ENCODE results near the gene SEMA6D. TPM values are rescaled to one million over a fixed set of nuclear protein-coding genes. Genes with fewer than 3 reads are reported as not detected.

Gene SEMA6D
- total RNA-seq, 4 donors from 2014 or later, result 3.2 to 14.2 (median 11.8) TPM

DNA sequence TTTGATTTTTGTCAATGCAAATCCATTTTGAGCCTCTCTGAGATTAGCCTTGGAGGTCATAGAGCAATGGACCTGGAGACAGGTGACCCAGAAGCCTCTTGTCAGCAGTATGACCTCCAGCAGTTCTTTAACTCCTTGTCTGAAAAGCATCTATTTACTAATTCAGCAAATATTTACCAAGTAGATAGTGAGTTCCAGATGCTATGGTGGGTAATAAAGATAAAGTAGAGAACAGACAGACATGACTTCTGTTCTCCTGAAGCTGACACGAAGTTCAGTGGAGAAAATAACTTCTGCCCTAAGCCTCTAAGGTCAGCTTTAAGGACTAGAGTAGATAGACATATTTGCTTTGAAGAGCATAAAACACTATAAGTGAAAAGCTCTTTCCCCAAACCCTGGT lies 26.6 kb downstream of the SEMA6D start:
- Histone ChIP-seq H3K27me3 (no peaks in the 10 kb centered on the region), H3K36me3 (peaks cover 0 to 9% of the 10 kb centered on the region in 2 donors), H3K4me1 (peaks cover 0 to under 1% (median 0%) of the 10 kb centered on the region in 3 donors), H3K27ac (no peak overlapping the region), H3K9me3 (no peaks in the 10 kb centered on the region), H3K4me3 (no peak overlapping the region)
- 58 to 100% methylated on average over 1 of the region's 1 CpG for WGBS, 2 donors (ENCODE audit: low coverage in 1 of 2)
- TF ChIP-seq POLR2A (IDR thresholded peaks at IDR 0.05), result no peak
- no peak for TF ChIP-seq POLR2AphosphoS5 (IDR thresholded peaks at IDR 0.05)
- TF ChIP-seq, protein P1, sequence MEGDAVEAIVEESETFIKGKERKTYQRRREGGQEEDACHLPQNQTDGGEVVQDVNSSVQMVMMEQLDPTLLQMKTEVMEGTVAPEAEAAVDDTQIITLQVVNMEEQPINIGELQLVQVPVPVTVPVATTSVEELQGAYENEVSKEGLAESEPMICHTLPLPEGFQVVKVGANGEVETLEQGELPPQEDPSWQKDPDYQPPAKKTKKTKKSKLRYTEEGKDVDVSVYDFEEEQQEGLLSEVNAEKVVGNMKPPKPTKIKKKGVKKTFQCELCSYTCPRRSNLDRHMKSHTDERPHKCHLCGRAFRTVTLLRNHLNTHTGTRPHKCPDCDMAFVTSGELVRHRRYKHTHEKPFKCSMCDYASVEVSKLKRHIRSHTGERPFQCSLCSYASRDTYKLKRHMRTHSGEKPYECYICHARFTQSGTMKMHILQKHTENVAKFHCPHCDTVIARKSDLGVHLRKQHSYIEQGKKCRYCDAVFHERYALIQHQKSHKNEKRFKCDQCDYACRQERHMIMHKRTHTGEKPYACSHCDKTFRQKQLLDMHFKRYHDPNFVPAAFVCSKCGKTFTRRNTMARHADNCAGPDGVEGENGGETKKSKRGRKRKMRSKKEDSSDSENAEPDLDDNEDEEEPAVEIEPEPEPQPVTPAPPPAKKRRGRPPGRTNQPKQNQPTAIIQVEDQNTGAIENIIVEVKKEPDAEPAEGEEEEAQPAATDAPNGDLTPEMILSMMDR (IDR thresholded peaks at IDR 0.05), result no peak
- no peak for TF ChIP-seq EP300 (IDR thresholded peaks at IDR 0.05)
- ATAC-seq, result no peak

DNA sequence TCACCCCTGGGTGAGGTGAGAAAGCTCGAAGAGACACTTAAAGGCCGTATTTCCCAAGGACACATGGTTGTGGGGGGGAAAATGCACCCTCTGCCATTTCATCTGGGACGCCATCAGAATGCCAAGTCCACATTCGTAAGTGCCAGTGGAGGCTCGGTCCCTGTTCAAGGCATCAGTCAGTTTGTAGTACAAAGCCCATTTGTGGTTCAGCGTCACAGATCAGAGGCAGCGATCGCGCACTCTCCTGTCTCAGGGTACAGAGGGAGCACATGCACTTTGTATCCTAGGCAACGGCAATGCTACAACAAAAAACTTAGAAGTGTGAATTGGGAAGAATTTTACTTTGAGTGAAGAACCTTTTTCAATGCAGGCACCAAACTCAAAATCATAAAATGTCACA lies 27.2 kb downstream of the SEMA6D start:
- H3K27ac ChIP-seq, result no peak overlapping the region
- H3K4me3 ChIP-seq, result no peak overlapping the region
- no peaks in the 10 kb centered on the region for H3K27me3 ChIP-seq
- no peaks in the 10 kb centered on the region for H3K4me1 ChIP-seq
- peaks cover 0 to 9% of the 10 kb centered on the region in 2 donors for H3K36me3 ChIP-seq
- H3K9me3 ChIP-seq, result no peaks in the 10 kb centered on the region
- TF ChIP-seq EP300 (IDR thresholded peaks at IDR 0.05), result no peak
- TF ChIP-seq, protein P1 (IDR thresholded peaks at IDR 0.05), result no peak
- no peak for TF ChIP-seq POLR2AphosphoS5 (IDR thresholded peaks at IDR 0.05)
- no peak for TF ChIP-seq POLR2A (IDR thresholded peaks at IDR 0.05)
- no peak for ATAC-seq
- WGBS, 2 donors (ENCODE audit: low coverage in 1 of 2), result 79 to 80% methylated on average over 2 to 5 of the region's 10 CpGs

DNA sequence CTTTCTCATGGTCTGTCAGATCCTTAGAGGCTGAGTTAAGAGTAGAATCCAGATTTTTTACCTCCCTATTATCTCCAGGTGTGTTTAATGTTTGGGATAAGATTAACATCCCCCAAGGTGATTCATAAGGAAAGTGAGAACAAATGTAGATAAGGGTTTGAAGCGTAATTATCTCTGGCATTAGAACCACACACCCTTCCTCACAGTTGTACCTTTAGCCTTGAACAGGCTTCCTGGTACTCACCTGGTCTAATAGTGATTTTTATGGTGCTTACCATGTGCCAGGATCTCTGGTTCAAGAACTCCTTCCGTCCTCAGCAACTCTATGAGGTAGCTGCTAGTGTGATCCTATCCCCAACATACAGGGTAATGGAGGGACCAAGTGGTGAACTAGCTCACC lies 27.7 kb downstream of the SEMA6D start:
- Histone ChIP-seq H3K4me1 (no peaks in the 10 kb centered on the region), H3K9me3 (no peaks in the 10 kb centered on the region), H3K4me3 (no peak overlapping the region), H3K36me3 (peaks cover 0 to 9% of the 10 kb centered on the region in 2 donors), H3K27me3 (no peaks in the 10 kb centered on the region), H3K27ac (no peak overlapping the region)
- TF ChIP-seq, protein P1 (IDR thresholded peaks at IDR 0.05), result no peak
- TF ChIP-seq EP300 (IDR thresholded peaks at IDR 0.05), result no peak
- no peak for TF ChIP-seq POLR2A (IDR thresholded peaks at IDR 0.05)
- TF ChIP-seq POLR2AphosphoS5 (IDR thresholded peaks at IDR 0.05), result no peak
- no peak for ATAC-seq
- 100% methylated on average over 2 of the region's 2 CpGs for WGBS, 2 donors (ENCODE audit: low coverage in 1 of 2)

DNA sequence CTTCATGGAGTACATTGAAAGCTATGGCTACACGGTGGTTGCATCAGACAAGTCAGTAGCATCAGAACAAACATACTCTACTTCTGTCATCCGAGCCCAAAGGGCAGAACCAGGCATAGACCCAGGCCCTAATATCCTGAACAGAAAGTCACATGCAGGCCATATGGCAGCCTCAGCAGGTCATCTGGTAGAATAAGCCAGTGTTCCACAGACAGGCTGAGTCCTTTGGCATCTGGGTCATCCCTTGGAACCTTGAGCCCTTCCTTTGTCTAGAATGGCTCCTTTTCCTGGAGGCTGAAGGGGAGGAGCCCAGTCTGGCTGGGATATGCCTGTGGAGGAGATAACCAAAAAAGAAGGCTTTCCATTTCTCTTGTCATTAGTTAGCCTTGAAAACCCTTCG lies 29.2 kb downstream of the SEMA6D start:
- H3K9me3 ChIP-seq, result no peaks in the 10 kb centered on the region
- H3K4me1 ChIP-seq, result no peaks in the 10 kb centered on the region
- H3K27ac ChIP-seq, result no peak overlapping the region
- no peaks in the 10 kb centered on the region for H3K27me3 ChIP-seq
- WGBS, 2 donors (ENCODE audit: low coverage in 1 of 2), result 55% methylated on average over 2 of the region's 3 CpGs; no CpG with 5 or more reads in 1 of the 2 donors
- peaks cover 0 to 9% of the 10 kb centered on the region in 2 donors for H3K36me3 ChIP-seq
- TF ChIP-seq EP300 (IDR thresholded peaks at IDR 0.05) (no peak), POLR2A (IDR thresholded peaks at IDR 0.05) (no peak), POLR2AphosphoS5 (IDR thresholded peaks at IDR 0.05) (no peak)
- TF ChIP-seq, protein P1 (IDR thresholded peaks at IDR 0.05), result no peak
- no peak for ATAC-seq
- H3K4me3 ChIP-seq, result no peak overlapping the region

DNA sequence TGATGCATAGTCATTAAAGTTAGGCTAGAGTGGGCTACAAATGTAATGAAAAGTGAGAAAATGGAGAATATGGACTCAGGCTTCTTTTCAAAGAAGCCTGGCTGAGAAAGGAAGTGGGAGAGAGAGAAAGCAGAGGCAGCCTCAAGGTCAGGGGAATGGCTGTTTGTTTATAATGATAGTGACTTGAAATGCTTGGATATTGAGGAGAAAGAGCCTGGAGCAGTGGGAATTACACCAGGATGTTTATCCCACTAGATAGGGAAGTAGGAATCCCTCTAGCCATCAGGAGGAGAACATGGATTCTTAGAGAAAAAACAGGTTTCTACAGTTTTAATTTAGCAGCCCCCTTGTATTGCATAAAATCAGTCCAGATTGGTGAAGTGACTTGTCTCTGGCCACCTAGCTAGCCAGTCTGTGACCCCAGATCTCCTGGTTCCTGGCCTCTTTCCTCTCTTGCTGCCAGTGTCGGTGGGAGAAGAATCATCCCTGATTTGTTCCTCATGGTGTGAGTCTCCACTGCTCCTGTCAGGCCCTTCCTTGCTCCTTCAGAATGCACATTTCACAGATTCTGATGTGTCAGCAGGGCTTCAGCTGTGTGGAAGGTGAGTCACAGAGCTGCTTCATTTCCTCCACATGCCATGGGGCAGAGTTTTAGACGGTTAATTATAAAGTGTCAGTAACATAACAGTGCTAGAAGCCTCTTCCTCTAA lies 32.9 kb downstream of the SEMA6D start:
- Histone ChIP-seq H3K4me3 (no peak overlapping the region), H3K27me3 (no peaks in the 10 kb centered on the region), H3K4me1 (no peaks in the 10 kb centered on the region), H3K27ac (no peak overlapping the region), H3K36me3 (peaks cover 0 to 12% of the 10 kb centered on the region in 2 donors), H3K9me3 (peaks cover 0 to 26% (median 0%) of the 10 kb centered on the region in 3 donors)
- TF ChIP-seq POLR2AphosphoS5 (IDR thresholded peaks at IDR 0.05), result no peak
- TF ChIP-seq, protein P1 (IDR thresholded peaks at IDR 0.05), result no peak
- 38 to 60% methylated on average over 1 to 2 of the region's 2 CpGs for WGBS, 2 donors (ENCODE audit: low coverage in 1 of 2)
- no peak for ATAC-seq

Measured in gastroesophageal sphincter (tissue), 4 donors.